Measurements from ENCODE around the gene NDOR1.

NDOR1 gene

DNA sequence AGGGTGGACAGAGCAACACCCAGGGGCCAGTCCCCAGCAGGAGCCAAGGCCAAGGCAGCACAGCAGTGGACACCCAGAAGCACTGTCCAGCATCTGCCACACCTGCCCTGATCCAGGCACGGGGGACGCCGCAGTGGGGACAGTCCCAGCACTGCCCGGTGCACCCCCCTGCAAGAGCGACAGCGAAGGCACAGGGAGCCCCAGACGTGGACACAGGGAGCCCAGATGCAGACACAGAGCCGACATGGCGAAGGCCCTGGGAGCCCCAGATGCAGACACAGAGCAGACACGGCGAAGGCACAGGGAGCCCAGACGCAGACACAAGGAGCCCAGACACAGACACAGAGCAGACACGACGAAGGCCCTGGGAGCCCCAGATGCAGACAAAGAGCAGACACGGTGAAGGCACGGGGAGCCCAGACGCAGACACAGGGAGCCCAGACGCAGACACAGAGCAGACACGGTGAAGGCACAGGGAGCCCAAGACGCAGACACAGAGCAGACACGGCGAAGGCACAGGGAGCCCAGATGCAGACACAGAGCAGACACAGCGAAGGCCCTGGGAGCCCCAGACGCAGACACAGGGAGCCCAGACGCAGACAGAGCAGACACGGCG, 21.4 kb upstream of the NDOR1 start:
- no peak for DNase-seq

GRCh38 chr9:137184881-137185660, 20.4 kb upstream of the NDOR1 start:
- no peak for DNase-seq

DNA sequence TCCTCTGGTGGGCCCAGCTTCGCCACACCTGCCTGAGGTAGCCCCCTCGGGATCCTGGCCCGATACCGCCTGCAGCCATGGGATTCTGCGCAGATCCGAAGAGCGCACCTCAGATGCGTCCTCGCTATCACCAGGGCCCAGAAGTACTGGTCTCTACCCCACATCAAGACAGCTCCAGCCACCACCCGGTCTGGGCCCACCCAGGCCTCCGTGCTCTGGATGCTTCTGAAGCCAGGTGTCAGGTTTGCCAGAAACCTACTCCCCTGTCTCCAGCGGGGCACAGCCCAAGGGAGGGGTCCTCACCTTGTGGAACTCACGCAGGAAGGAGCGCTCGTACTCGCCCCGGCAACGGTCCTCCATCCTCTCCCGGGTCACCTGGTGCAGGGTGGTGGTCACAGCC, 19.6 kb upstream of the NDOR1 start:
- no peak for DNase-seq

- DNase-seq: no peak
Observed at GRCh38 chr9:137186385-137186784, 19.1 kb upstream of the NDOR1 start.

DNA sequence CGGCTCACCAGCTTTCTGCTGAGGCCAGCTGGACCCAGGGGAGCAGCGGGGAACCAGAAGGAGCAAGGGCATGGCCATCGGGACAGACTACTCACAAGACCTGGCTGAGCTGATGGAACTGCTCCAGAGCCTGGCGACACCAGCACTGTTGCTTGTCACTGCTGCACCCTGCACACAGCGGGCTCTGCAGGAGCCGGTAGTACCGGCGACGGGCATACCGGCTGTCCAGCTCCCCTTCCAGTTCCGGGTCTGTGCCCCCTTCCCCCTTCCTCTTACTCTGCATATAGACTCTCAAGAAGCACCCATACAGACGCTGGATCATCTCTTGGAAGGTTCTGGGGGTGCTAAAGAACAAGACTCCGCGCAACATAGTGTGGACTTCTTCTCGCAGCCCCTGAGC, 18.1 kb upstream of the NDOR1 start:
- no peak for DNase-seq

DNA sequence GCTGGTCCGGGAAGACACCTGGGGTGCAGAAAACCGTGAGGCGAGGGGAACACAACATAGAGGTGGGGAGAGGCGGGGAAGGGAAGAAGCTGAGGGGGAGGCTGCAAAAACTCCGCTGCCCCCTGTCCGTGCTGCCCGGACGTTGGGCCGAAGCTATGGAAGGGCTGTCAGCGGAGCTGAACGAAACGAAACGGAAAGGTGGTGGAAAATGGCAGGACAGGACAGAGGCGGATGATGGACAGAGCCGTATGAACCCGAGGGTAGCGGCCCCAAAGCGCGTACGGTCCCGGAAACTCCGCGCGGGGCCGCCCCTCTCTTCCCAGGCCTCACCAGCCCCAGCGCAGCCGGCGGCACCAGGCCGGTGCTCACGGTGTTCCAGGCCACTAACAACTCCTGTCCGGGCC, 17.4 kb upstream of the NDOR1 start:
- DNase-seq: no peak

DNA sequence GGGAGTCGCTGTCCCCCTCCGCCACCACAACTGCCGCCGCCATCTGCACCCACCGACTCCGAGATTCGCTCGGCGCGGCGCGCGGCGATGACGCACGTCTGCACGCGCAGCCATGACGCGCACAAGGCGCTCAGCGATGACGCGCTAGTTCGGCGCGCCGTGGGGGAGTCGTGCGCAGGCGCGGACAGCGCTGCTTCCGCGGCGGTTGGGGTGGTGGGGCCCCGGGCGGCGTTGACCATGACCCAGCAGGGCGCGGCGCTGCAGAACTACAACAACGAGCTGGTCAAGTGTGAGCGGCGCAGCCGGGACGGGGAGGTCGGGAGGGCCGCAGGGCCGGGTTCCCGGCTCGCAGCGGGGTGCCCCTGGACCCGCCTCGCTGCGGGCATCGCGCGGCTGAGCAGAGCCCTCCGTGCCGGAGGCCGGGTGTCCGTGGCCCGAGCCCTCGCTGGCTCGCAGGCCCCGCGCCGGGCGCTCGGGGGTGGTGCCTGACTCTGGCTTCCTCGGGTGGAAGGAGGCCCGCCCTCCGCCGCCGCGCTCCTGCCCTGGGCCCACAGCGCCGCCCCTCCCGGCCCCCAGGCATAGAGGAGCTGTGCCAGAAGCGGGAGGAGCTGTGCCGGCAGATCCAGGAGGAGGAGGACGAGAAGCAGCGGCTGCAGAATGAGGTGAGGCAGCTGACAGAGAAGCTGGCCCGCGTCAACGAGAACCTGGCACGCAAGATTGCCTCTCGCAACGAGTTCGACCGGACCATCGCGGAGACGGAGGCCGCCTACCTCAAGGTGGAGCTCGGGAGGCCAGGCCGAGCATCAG, 16.8 kb upstream of the NDOR1 start, which contains the start of the genes ANAPC2 and SSNA1:
Gene ANAPC2 (minus strand): TSS at position 71 of the 807 bp plus-strand sequence. CDS start 28 bp downstream, at position 43.
Gene SSNA1 (plus strand): TSS at position 187 of the 807 bp plus-strand sequence. CDS start 51 bp downstream, at position 238.
- peak; percentile 89 for DNase-seq

- no peak for DNase-seq
Observed at GRCh38 chr9:137189297-137190295, 15.9 kb upstream of the NDOR1 start.

- no peak for DNase-seq
Observed at GRCh38 chr9:137190315-137190856, 15.1 kb upstream of the NDOR1 start.

GRCh38 chr9:137191245-137191644, 14.3 kb upstream of the NDOR1 start:
- DNase-seq: no peak

DNA sequence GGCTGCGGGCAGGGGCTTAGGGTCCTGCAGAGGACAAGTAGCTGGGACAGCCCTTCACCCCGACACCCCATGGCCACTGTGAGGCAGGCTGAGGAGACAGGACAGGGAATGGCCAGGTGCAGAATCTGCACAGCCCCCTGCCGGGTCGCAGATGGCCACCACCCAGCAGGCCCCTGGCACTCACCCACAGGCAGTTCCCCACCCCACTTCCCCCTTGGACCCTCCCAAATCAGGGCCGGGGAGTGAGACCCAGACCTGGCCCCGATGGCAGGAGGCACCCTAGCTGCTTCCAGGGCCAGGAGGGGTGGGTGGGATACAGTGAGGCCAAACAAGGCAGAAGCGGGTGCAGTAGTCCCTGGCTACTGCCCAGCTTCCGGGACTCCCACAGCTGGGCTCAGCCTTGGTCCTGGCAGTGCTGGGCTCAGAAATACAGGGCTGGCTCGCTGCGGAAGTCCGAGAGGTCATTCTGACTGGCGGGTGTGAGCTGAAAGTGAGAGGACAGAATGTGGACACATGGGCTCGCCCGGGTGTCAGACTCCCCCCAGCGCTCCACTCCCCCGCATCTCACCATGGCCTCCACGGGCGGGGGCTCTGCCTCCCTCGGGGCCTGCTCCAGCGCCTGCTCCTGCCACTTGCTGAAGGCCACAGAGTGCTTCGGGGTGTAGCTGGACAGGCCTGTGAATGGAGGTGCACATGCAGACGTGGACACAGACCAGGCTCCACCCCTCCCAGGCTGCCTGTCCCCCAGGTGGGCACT, 13.6 kb upstream of the NDOR1 start:
- DNase-seq: no peak

DNA sequence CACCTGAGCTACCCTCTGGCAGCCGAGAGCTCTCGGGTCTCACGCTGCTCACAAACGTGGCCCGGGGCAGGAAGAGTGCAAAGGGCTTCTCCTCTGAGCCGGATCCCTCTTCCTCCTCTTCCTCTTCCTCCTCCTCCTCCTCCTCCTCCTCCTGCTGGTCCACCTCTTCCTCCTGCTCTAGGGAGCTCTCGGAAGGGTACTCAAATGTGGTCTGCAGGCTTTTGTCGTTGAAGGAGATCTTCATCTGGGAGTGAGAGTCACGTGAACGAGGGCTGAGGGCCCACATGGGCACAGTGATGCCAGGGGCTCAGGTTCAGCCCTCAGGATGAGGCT, 13.1 kb upstream of the NDOR1 start:
- DNase-seq: no peak

DNA sequence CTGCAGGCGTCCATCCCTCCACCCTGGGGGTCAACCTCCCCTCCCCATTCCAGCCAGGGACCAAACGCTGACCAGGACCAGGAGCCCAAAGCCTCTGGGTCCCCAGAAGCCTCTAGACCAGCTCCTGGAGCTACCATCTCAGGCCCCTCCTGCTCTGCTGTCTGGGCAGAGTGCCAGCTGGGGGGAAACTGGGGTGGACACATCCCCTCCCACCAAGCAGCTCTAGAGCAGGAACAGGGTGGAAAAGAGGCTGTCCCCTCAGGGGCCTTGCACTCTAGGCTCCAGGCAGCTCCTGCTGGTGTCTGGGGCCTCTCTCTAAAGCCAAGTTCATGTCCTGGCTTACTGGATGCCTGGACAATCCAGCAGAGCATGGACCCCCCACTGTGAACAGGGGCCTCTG, 12.6 kb upstream of the NDOR1 start:
- DNase-seq: no peak

GRCh38 chr9:137193771-137194170, 11.7 kb upstream of the NDOR1 start:
- DNase-seq: no peak

DNA sequence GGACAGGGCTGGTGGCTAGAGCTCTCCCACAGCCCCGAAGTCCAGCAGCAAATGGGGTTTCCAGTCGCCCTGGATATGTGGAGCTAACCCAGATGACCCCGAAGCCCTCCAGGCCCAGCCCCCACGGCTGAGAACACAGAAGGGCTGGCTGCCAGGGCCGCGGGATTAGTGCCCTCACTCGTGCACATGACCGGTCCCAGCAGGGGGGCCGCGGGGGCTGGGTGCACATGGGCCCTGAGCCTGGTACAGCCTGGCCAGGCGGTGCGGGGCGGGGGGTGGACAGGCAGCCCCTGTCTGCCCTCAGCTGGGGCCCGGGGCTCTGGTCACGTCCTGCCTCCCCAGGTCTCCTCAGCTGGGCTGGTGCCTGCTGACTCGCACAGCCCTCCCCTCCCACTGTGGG, 11.1 kb upstream of the NDOR1 start:
- no peak for DNase-seq

DNA sequence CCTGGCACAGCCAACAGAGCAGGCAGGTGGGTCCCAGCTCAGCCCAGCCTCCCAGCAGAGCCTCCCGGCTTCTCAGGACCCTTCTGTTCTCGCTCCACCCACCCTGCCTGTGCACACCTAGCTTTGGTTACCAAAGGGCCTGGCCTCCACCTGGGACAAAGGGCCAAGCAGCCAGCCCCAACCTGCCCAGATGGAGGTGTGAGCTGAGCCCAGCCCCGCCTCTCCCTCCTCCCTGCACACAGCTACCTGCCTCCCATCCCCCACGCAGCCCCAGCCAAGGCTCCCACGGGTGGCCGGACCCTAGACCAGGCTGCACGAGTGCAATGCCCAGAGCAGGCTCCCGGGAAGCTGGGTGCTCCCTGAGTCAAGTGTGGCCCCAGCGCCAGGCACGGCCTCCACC, 10.6 kb upstream of the NDOR1 start:
- no peak for DNase-seq

GRCh38 chr9:137195525-137196220, 9.8 kb upstream of the NDOR1 start:
- DNase-seq: no peak

DNA sequence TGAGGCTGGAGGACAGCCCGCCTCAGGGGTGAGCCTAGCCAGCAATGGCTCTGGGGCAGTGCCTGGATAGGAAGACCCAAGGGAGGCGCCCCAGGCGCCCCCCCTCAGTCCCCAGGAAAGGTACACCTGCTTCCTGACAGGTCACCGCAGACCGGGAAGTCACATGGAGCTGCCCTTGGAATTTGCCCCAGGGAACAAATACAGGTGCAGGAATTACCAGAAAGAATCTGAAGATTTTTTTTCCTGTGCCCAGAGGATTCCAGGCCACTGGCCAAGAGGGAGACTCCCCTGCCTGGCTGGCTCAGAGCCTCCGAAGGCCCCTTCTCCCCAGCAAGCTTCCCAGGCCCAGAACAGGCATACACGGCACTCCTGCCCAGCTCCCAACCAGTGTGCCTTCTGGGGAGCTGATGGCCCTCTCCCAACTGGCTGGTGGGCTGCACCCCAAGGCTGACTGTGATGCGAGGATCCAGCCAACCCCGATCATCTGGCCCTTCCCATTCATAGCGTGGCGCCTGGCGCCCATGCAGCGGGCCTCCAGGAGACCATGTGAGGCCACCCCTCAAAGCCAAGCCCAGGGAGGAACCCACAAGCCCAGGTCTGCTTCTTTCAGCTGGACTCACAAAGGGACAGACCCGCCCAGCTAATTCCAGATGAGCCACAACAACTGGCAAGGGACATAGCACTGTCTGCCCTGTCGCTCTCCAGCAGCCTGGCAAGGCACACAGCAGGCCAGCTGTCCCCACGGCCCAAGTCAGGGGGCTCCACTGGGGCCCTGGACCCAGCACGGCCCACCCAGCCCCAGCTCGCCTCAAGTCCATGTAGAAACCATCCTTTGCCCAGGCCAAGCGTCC, 7.2 kb upstream of the NDOR1 start:
- DNase-seq: no peak

DNA sequence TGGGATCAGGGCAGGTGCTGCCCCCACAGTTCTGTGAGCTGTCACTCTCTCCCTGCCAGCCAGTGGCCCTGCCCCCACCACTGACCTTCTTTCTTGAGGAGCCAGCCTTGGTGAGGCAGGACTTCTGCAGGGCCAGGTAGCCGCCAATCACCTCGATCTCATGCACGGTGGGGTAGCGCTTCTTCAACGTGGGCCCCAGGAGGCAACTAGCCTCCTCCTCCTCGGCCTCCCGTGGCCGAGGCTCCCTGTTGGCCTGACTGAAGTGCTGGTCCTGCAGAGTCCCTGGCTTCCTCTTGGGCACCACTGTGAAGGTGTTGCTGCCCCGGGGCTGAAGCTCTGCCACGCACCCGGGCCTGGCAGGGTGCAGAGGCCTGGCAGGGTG, 6.6 kb upstream of the NDOR1 start:
- no peak for DNase-seq

Data from fibroblast of upper back skin (primary cell).